GM12878 (cell line): ENCODE results near the gene SRPX2.

Experiments
- CEBPB ChIP-seq, 2 experiments: fragments of 150-350 bp in 1 of 2; IDR thresholded peaks; 2 replicates each; pipeline ENCODE4 v1.6.1; 2012 to 2014; ENCODE audit warnings: low read depth in 2 of 2, low read length in 2 of 2, borderline replicate concordance in 1 of 2, inconsistent platforms in 1 of 2
- ETV6 ChIP-seq, 2 experiments: fragments of 450-650 bp in 1 of 2; IDR thresholded peaks in 1 of 2; conservative IDR thresholded peaks in 1 of 2; 2 replicates each; pipeline ENCODE4 v1.6.1; 2014; ENCODE audit warnings: antibody characterized with exemption in 1 of 2, borderline replicate concordance in 1 of 2, low read depth in 1 of 2, mild to moderate bottlenecking in 1 of 2, moderate library complexity in 1 of 2
- EZH2 ChIP-seq: IDR thresholded peaks from 2 replicates; pipeline ENCODE4 v1.6.1; 2012; ENCODE audit warnings: low read depth, mild to moderate bottlenecking, control low read depth, inconsistent platforms, low read length, borderline replicate concordance; ENCODE audit not compliant: control insufficient read depth
- HCFC1 ChIP-seq: fragments of 150-350 bp; IDR thresholded peaks from 2 replicates; pipeline ENCODE4 v1.6.1; 2014; ENCODE audit warnings: low read length
- KDM1A ChIP-seq: fragments of 200-600 bp; sonication (generic); IDR thresholded peaks from 2 replicates; pipeline ENCODE4 v1.6.1; 2016; ENCODE audit warnings: borderline replicate concordance
- PML ChIP-seq: IDR thresholded peaks from 2 replicates; pipeline ENCODE4 v1.6.1; 2012; ENCODE audit warnings: low read length, inconsistent platforms
- POLR2AphosphoS5 ChIP-seq: IDR thresholded peaks from 2 replicates; pipeline ENCODE4 v1.6.1; 2011; ENCODE audit warnings: mild to moderate bottlenecking, low read length, inconsistent platforms
- SP1 ChIP-seq: IDR thresholded peaks from one replicate; pipeline ENCODE4 v1.6.1; 2011; ENCODE audit warnings: low read depth, low read length
- ZNF217 ChIP-seq: fragments of 450-650 bp; IDR thresholded peaks from 2 replicates; pipeline ENCODE4 v1.6.1; 2017; ENCODE audit warnings: antibody characterized with exemption, mild to moderate bottlenecking
- ZNF274 ChIP-seq: IDR thresholded peaks from one replicate; pipeline ENCODE4 v1.8.0; 2011; ENCODE audit not compliant: insufficient read length, insufficient read depth
- TF ChIP-seq, protein P1 (sequence below): fragments of 450-650 bp; IDR thresholded peaks from 2 replicates; pipeline ENCODE4 v1.6.1; 2017; ENCODE audit warnings: antibody characterized with exemption, mild to moderate bottlenecking, moderate library complexity
- TF ChIP-seq, protein P2 (sequence below), 3 experiments: IDR thresholded peaks in 2 of 3; conservative IDR thresholded peaks in 1 of 3; 2 replicates each; pipeline ENCODE4 v1.5.1; 2011; ENCODE audit warnings: low read depth in 3 of 3, low read length in 3 of 3, mild to moderate bottlenecking in 3 of 3, control low read depth in 2 of 3, moderate library complexity in 2 of 3, inconsistent platforms in 1 of 3, mixed read lengths in 1 of 3; ENCODE audit not compliant: control insufficient read depth in 2 of 3, insufficient read depth in 1 of 3; ENCODE audit errors: extremely low read depth in 1 of 3
- TF ChIP-seq, protein P3 (sequence below): fragments of 450-650 bp; formaldehyde crosslinking; IDR thresholded peaks from 2 replicates; pipeline ENCODE4 v1.4.0; 2022; ENCODE audit warnings: mild to moderate bottlenecking, moderate library complexity

DNA sequence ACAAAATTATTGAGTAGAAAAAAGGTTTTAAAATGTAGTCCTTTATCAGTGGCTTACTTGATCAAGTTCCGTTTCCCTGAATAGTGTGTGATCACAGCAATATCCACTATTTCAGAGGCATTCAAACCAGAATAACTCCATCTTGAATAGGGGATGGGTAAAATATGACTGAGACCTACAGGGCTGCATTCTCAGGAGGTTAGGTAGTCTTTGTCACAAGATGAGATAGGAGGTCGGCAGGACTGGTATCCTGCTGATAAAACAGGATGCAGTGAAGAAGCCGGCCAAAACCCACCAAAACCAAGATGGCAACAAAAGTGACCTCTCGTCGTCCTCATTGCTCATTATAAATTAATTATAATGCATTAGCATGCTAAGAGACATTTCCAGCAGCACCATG, 32.0 kb upstream of the SRPX2 start:
- TF ChIP-seq EZH2 (no peak), ETV6 (conservative IDR thresholded peaks at IDR 0.05 in 1 of 2, IDR thresholded peaks at IDR 0.05 in 1 of 2; ENCODE audit: borderline replicate concordance in 1 of 2, low read depth in 1 of 2) (no peak), PML (no peak), HCFC1 (no peak), SP1 (no peak), POLR2AphosphoS5 (no peak), CEBPB (IDR thresholded peaks at IDR 0.05; ENCODE audit: borderline replicate concordance in 1 of 2, low read depth in 2 of 2, low read length in 2 of 2) (no peak), ZNF217 (no peak), KDM1A (no peak), ZNF274 (no peak)
- TF ChIP-seq, protein P1, sequence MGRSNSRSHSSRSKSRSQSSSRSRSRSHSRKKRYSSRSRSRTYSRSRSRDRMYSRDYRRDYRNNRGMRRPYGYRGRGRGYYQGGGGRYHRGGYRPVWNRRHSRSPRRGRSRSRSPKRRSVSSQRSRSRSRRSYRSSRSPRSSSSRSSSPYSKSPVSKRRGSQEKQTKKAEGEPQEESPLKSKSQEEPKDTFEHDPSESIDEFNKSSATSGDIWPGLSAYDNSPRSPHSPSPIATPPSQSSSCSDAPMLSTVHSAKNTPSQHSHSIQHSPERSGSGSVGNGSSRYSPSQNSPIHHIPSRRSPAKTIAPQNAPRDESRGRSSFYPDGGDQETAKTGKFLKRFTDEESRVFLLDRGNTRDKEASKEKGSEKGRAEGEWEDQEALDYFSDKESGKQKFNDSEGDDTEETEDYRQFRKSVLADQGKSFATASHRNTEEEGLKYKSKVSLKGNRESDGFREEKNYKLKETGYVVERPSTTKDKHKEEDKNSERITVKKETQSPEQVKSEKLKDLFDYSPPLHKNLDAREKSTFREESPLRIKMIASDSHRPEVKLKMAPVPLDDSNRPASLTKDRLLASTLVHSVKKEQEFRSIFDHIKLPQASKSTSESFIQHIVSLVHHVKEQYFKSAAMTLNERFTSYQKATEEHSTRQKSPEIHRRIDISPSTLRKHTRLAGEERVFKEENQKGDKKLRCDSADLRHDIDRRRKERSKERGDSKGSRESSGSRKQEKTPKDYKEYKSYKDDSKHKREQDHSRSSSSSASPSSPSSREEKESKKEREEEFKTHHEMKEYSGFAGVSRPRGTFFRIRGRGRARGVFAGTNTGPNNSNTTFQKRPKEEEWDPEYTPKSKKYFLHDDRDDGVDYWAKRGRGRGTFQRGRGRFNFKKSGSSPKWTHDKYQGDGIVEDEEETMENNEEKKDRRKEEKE, result no peak
- TF ChIP-seq, protein P2, sequence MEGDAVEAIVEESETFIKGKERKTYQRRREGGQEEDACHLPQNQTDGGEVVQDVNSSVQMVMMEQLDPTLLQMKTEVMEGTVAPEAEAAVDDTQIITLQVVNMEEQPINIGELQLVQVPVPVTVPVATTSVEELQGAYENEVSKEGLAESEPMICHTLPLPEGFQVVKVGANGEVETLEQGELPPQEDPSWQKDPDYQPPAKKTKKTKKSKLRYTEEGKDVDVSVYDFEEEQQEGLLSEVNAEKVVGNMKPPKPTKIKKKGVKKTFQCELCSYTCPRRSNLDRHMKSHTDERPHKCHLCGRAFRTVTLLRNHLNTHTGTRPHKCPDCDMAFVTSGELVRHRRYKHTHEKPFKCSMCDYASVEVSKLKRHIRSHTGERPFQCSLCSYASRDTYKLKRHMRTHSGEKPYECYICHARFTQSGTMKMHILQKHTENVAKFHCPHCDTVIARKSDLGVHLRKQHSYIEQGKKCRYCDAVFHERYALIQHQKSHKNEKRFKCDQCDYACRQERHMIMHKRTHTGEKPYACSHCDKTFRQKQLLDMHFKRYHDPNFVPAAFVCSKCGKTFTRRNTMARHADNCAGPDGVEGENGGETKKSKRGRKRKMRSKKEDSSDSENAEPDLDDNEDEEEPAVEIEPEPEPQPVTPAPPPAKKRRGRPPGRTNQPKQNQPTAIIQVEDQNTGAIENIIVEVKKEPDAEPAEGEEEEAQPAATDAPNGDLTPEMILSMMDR (IDR thresholded peaks at IDR 0.05 in 2 of 3, conservative IDR thresholded peaks at IDR 0.05 in 1 of 3; ENCODE audit: control insufficient read depth in 2 of 3, extremely low read depth in 1 of 3, insufficient read depth in 1 of 3, low read depth in 3 of 3, low read length in 3 of 3), result no peak
- TF ChIP-seq, protein P3, sequence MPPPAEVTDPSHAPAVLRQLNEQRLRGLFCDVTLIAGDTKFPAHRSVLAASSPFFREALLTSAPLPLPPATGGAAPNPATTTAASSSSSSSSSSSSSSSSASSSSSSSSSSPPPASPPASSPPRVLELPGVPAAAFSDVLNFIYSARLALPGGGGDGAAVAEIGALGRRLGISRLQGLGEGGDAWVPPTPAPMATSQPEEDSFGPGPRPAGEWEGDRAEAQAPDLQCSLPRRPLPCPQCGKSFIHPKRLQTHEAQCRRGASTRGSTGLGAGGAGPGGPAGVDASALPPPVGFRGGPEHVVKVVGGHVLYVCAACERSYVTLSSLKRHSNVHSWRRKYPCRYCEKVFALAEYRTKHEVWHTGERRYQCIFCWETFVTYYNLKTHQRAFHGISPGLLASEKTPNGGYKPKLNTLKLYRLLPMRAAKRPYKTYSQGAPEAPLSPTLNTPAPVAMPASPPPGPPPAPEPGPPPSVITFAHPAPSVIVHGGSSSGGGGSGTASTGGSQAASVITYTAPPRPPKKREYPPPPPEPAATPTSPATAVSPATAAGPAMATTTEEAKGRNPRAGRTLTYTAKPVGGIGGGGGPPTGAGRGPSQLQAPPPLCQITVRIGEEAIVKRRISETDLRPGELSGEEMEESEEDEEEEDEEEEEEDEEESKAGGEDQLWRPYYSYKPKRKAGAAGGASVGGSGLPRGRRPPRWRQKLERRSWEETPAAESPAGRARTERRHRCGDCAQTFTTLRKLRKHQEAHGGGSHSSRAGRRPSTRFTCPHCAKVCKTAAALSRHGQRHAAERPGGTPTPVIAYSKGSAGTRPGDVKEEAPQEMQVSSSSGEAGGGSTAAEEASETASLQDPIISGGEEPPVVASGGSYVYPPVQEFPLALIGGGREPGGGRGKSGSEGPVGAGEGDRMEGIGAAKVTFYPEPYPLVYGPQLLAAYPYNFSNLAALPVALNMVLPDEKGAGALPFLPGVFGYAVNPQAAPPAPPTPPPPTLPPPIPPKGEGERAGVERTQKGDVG (CRISPR knock-in tag), result no peak
